ENCODE data around the gene MBOAT2.
A peak's percentile ranks its signal among the peaks of the same experiment; 100 is the strongest.
"Not testable (repeated sequence)": the region's sequence is repeated elsewhere in the genome, so short reads cannot be mapped to it uniquely, and the experiment has no call there.

MBOAT2 gene

GRCh38 chr2:8993196-8993901, 10.1 kb downstream of the MBOAT2 start:
- DNase-seq (ENCODE audit: low read depth): no peak

DNA sequence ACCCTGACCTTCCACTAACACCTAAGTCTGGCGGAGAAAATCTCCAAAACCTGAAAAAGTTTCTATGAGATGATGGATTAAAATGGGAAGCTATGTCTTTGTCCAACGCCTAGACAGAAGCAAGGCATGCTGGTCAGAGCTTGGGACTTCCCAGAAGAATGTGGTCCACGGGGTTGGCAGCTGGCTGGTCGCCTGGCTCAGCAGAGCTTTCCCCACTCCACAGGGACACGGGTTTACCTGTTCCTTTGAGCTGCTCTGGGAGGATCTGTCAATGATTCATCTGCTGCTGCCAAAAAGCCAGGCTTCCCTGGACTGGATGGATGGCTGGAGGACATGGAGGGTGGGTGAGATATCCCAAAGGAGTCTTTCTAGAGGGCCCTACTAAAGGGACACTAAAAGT, 10.8 kb downstream of the MBOAT2 start:
- DNase-seq (ENCODE audit: low read depth): no peak

DNA sequence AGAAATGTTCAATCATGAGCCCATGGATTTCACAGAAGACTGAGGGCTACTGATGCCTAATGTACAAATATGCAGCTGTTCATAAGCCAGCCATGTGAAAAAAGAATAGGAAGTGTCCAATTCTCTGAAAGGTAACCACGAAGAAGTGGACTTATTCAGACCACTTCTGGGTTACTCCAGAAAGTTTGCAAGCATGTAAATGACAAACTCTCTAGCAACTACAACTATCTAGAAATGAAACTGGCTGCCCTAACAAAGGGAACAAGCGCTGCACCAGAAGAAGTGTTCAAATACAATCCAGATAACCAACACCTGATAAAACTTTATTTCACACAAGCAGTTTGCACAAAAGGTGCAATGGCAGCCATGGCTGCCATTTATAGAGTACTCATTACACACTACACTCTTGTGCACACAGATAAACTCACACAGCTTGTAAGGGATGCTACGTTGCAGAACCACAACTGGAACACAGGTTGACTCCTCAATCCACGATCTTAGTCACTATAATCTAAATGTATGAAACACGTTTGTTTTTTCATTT, 13.9 kb downstream of the MBOAT2 start:
- no peak for DNase-seq (ENCODE audit: low read depth)

DNA sequence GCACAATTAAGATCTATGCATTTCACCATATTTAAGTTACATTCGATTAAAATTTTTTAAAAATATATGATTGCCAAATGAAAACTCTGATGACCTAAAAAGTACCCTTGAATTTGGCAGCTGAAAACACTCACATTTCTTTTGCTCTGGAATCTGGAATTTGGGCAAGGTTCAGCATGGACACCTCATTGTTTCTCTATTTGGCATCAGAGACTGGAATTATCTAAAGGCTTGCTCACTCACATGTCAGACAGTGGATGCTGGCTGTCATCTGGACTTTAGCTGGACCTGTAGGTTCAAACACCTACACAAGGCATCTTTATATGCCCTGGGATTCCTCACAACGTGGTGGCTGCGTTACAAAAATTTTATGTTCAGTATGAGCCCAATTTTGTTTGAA, 16.1 kb downstream of the MBOAT2 start:
- DNase-seq (ENCODE audit: low read depth): no peak

DNA sequence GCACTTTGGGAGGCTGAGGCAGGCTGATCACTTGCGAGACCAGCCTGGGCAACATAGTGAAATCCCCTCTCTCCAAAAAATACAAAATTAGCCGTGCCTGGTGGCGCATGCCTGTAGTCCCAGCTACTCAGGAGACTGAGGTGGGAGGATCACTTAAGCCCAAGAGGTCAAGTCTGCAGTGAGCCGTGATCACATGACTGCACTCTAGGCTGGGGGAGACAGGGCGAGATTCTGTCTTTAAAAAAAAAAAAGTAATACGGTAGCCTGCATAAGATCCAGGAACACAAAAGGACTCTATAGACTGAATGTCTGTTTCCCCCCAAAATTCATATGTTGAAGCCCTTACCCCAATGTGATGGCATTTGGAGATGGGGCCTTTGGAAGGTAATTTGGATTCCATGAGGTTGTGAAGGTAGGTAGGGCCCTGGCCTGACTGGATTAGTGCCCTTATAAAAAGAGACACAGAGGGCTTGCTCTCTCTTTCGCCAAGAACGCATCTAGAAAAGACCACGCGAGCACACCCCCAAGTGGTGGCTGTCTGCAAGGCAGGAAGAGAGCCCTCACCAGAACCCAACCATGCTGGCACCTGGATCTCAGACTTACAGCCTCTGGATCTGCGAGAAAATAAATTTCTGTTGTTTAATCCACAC, 17.0 kb downstream of the MBOAT2 start:
- DNase-seq (ENCODE audit: low read depth): no peak

DNA sequence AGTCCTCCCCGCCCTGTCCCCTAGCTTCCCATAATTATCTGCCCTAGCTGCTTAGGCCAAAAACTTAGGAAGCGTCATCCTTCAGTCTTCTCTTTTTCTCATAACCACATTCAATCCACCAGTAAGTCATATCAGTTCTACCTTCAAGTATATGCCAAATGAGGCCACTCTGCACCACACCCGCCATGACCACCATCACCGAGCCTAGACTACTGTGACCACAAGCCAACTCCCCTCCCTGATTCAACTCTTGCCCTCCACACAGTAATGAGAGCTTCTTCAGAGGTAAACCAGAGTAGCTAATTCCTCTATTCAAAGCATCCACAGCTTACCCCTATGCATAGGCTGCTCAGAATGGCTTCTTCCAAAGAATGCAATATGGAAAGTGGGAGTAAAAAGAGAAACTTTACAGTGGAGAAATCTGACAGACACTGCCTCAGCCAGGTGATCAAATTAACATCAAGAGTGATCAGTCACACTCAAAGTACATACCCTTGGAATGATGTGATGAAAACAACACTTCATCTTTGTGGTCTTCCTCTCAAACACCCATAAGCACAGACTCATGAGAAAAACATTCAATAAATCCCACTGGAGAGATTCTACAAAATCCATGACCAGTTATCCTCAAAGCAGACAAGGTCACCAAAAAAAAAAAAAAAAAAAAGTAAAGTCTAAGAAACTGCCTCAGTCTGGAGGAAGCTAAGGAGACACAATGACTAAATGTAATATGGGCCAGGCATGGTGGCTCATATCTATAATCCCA, 17.7 kb downstream of the MBOAT2 start:
- no peak for DNase-seq (ENCODE audit: low read depth)

DNA sequence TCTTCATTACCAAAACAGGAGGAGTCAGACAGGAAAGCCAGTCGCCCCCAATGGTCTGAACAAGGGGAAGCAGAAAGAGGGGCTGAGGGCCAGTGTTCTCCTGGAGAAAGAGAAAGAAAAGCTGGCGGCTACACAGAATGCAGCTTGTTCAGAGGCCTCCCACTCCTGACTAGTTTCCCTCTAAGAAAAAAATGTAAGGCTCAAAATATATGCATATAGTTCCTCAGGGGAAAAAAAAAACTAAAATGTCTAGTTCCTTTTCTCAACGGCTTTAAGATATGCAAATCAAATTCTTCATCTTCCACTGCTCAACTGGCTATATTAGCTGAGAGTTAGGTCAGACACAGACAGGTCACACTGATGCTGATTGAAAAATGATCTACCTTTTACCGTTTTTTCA, 18.6 kb downstream of the MBOAT2 start:
- no peak for DNase-seq (ENCODE audit: low read depth)

DNA sequence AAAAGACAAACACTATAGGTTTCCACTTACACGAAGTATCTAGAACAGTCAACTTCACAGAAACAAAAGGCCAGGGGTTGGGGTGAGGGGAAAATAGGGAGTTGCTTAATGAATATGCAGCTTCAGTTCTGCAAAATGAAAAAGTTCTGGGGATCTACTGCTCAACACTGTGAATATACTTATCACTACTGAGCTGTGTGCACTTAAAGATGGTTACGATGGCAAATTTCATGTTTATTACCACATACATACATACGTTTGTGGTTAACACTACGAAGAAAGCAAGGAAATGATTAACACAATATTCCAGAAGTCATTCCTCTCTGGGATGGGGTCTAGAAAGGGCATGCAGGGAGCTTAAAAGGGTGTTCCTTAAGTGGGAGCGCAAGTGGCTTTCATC, 19.3 kb downstream of the MBOAT2 start:
- no peak for DNase-seq (ENCODE audit: low read depth)

- DNase-seq (ENCODE audit: low read depth): no peak
These were observed 19.9 kb downstream of the MBOAT2 start for GRCh38 chr2:8983571-8983970.

GRCh38 chr2:8981876-8982275, 21.6 kb downstream of the MBOAT2 start:
- DNase-seq (ENCODE audit: low read depth): no peak

GRCh38 chr2:8980096-8980495, 23.4 kb downstream of the MBOAT2 start:
- DNase-seq (ENCODE audit: low read depth): peak; percentile 60

DNA sequence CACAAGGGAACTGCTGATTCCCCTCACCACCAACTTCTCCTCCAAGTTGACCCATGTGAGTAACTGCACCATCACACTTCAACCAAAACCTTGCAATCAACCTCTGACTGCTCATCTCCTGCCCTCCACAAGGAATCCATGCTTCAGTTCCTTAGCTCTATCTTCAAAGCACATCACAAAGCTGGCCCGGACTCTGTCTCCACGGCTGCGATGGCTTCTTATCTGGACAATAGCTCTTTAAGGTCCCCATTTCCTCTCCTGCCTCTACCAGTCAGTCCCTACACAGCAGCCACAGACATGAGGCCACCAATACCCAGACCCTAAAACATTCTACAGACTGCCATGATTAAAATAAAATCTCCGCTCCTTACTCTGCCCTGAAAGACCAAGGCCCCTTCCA, 25.7 kb downstream of the MBOAT2 start:
- no peak for DNase-seq (ENCODE audit: low read depth)

DNA sequence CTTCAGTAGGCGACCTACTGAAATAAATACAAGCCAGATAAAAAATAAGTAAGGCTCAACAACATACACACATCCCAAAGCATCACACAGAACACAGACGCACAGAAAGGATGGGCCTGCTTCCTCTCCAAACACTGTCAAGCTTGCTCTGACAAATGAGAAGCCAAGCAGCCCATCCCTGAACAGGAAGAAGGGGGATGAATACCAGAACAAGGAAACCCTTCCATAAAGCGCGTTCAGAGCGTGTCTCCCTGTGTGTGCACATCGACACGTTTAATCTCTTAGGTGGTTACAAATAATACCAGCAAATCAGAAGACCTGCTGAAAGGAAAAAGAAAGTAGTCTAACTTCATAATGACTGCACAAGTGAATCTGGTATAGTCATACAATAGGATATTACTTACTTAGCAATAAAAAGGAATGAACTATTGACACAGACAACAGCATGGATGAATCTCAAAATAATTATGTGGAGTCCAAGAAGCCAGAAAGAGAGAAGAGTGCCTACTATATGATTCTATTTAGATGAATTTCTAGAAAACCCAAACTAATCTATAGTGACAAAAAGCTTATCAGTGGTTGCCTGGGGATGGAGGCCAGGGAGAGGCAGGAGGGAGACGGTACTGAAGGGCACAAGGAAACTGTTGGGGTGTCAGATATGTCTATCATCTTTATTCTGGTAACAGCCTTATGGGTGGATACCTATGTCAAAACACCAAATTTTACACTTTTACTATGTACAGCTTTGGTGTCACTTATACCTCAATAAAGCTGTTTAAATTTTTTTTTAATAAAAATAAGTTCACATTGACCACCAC, 26.8 kb downstream of the MBOAT2 start:
- DNase-seq (ENCODE audit: low read depth): no peak

- no peak for DNase-seq (ENCODE audit: low read depth)
These were observed 29.5 kb downstream of the MBOAT2 start for GRCh38 chr2:8974016-8974415.

DNA sequence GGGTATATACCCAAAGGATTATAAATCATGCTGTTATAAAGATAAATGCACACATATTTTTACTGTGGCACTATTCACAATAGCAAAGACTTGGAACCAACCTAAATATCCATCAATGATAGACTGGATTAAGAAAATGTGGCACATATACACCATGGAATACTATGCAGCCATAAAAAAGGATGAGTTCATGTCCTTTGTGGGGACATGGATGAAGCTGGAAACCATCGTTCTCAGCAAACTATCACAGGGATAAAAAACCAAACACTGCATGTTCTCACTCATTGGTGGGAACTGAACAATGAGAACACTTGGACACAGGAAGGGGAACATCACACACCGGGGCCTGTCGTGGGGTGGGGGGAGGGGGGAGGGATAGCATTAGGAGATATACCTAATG, 30.5 kb downstream of the MBOAT2 start:
- DNase-seq (ENCODE audit: low read depth): not testable (repeated sequence)

DNA sequence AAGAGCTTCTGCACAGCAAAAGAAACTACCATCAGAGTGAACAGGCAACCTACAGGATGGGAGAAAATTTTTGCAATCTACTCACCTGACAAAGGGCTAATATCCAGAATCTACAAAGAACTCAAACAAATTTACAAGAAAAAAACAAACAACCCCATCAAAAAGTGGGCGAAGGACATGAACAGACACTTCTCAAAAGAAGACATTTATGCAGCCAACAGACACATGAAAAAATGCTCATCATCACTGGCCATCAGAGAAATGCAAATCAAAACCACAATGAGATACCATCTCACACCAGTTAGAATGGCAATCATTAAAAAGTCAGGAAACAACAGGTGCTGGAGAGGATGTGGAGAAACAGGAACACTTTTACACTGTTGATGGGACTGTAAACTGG, 30.9 kb downstream of the MBOAT2 start:
- not testable (repeated sequence) for DNase-seq (ENCODE audit: low read depth)

GRCh38 chr2:8969348-8969747, 34.1 kb downstream of the MBOAT2 start:
- DNase-seq (ENCODE audit: low read depth): not testable (repeated sequence)

- DNase-seq (ENCODE audit: low read depth): no peak
These were observed 37.2 kb downstream of the MBOAT2 start for GRCh38 chr2:8966123-8966908.

- no peak for DNase-seq (ENCODE audit: low read depth)
These were observed 38.1 kb downstream of the MBOAT2 start for GRCh38 chr2:8965216-8965969.

GRCh38 chr2:8962890-8963289, 40.6 kb downstream of the MBOAT2 start:
- DNase-seq (ENCODE audit: low read depth): no peak
